HG02970 (cell line): ENCODE data around the gene CCDC116.

Experiments used
- ATAC-seq: cut with Tn5 transposase; IDR thresholded peaks from one replicate; pipeline ENCODE4 v1.9.1; 2021; ENCODE audit warnings: mild to moderate bottlenecking, moderate library complexity, moderate number of reproducible peaks; ENCODE audit not compliant: unreplicated experiment, low FRiP score

The CCDC116 gene

GRCh38 chr22:21646608-21647590 lies 14.3 kb downstream of the CCDC116 start:
- ATAC-seq, result no peak

- ATAC-seq, result no peak
These were observed 17.7 kb downstream of the CCDC116 start for GRCh38 chr22:21650280-21650679.

GRCh38 chr22:21650823-21651520 lies 18.4 kb downstream of the CCDC116 start:
- ATAC-seq, result no peak

GRCh38 chr22:21651521-21652009 lies 19.0 kb downstream of the CCDC116 start:
- ATAC-seq, result peak; percentile 19

GRCh38 chr22:21652010-21652546 lies 19.5 kb downstream of the CCDC116 start:
- ATAC-seq, result peak; percentile 63

- ATAC-seq, result no peak
These were observed 20.3 kb downstream of the CCDC116 start for GRCh38 chr22:21652547-21653545.

- no peak for ATAC-seq
These were observed 24.4 kb downstream of the CCDC116 start for GRCh38 chr22:21657020-21657359.

- no peak for ATAC-seq
These were observed 24.9 kb downstream of the CCDC116 start for GRCh38 chr22:21657360-21658032.

- ATAC-seq, result no peak
These were observed 27.4 kb downstream of the CCDC116 start for GRCh38 chr22:21659864-21660525.

- no peak for ATAC-seq
These were observed 28.3 kb downstream of the CCDC116 start for GRCh38 chr22:21660904-21661303.

- no peak for ATAC-seq
These were observed 29.4 kb downstream of the CCDC116 start for GRCh38 chr22:21661991-21662390.

- no peak for ATAC-seq
These were observed 31.2 kb downstream of the CCDC116 start for GRCh38 chr22:21663738-21664137.

- no peak for ATAC-seq
These were observed 32.7 kb downstream of the CCDC116 start for GRCh38 chr22:21665047-21665851.

GRCh38 chr22:21666786-21667185 lies 34.2 kb downstream of the CCDC116 start:
- no peak for ATAC-seq

- no peak for ATAC-seq
These were observed 36.5 kb downstream of the CCDC116 start for GRCh38 chr22:21669026-21669425.

GRCh38 chr22:21672107-21672629 lies 39.6 kb downstream of the CCDC116 start:
- no peak for ATAC-seq

- no peak for ATAC-seq
These were observed 41.2 kb downstream of the CCDC116 start for GRCh38 chr22:21673534-21674321.
